Mesenchymal stem cell (in vitro differentiated cells and primary cell): Measurements from ENCODE around the gene CDC5L.

Source experiments
- DNase-seq: peaks from one replicate; pipeline ENCODE4 v3.0.0-alpha.2; 2013
- H2AFZ ChIP-seq: one replicate; pipeline ENCODE4 v1.6.1; 2013; ENCODE audit warnings: low read depth, mild to moderate bottlenecking, control low read depth, inconsistent platforms, low read length, moderate library complexity
- H2AK5ac ChIP-seq: 2 replicates; pipeline ENCODE4 v1.6.1; 2013; ENCODE audit warnings: low read length, moderate library complexity, mild to moderate bottlenecking, inconsistent platforms; ENCODE audit not compliant: severe bottlenecking
- H2BK120ac ChIP-seq: one replicate; pipeline ENCODE4 v1.6.1; 2013; ENCODE audit warnings: low read depth, mild to moderate bottlenecking, inconsistent platforms, low read length, moderate library complexity
- H2BK12ac ChIP-seq, 2 experiments: one replicate each; pipeline ENCODE4 v1.6.1; 2013; ENCODE audit warnings: inconsistent platforms in 2 of 2, low read length in 2 of 2, mild to moderate bottlenecking in 2 of 2, moderate library complexity in 2 of 2, control low read depth in 1 of 2
- H2BK15ac ChIP-seq: one replicate; pipeline ENCODE4 v1.6.1; 2013; ENCODE audit warnings: mild to moderate bottlenecking, low read depth, inconsistent platforms; ENCODE audit not compliant: poor library complexity, severe bottlenecking
- H2BK5ac ChIP-seq: 2 replicates; pipeline ENCODE4 v1.6.1; 2013; ENCODE audit warnings: low read depth, mild to moderate bottlenecking, low read length, control low read depth, inconsistent platforms; ENCODE audit not compliant: poor library complexity, severe bottlenecking
- H3K14ac ChIP-seq, 2 experiments: one replicate each; pipeline ENCODE4 v1.6.1; 2013; ENCODE audit warnings: inconsistent platforms in 2 of 2, low read length in 2 of 2, control low read depth in 1 of 2, mild to moderate bottlenecking in 1 of 2, moderate library complexity in 1 of 2
- H3K18ac ChIP-seq, 2 experiments: one replicate each; pipeline ENCODE4 v1.6.1; 2013; ENCODE audit warnings: inconsistent platforms in 2 of 2, low read length in 2 of 2, control low read depth in 1 of 2, low read depth in 1 of 2, mild to moderate bottlenecking in 1 of 2
- H3K23ac ChIP-seq, 2 experiments: one replicate each; pipeline ENCODE4 v1.6.1; 2013; ENCODE audit warnings: inconsistent platforms in 2 of 2, low read length in 2 of 2, mild to moderate bottlenecking in 2 of 2, moderate library complexity in 2 of 2, control low read depth in 1 of 2
- H3K27ac ChIP-seq: 2 replicates; pipeline ENCODE4 v1.5.1; 2013; ENCODE audit warnings: mild to moderate bottlenecking, moderate library complexity, low read length, control low read depth, inconsistent platforms; ENCODE audit not compliant: poor library complexity, severe bottlenecking
- H3K27me3 ChIP-seq, 2 experiments: 2 replicates each; pipeline versions ENCODE4 v1.6.1 to v1.7.0; 2013; ENCODE audit warnings: low read length in 2 of 2, mild to moderate bottlenecking in 2 of 2, moderate library complexity in 2 of 2, control low read depth in 1 of 2, inconsistent platforms in 1 of 2; ENCODE audit not compliant: control insufficient read depth in 1 of 2, insufficient read depth in 1 of 2
- H3K36me3 ChIP-seq, 2 experiments: 2 replicates each; pipeline versions ENCODE4 v1.6.1 to v1.7.0; 2013; ENCODE audit warnings: low read length in 2 of 2, control low read depth in 1 of 2, inconsistent platforms in 1 of 2, low read depth in 1 of 2, mild to moderate bottlenecking in 1 of 2; ENCODE audit not compliant: insufficient read depth in 2 of 2, control insufficient read depth in 1 of 2
- H3K4ac ChIP-seq, 2 experiments: one replicate each; pipeline ENCODE4 v1.6.1; 2013; ENCODE audit warnings: inconsistent platforms in 2 of 2, low read length in 2 of 2, mild to moderate bottlenecking in 2 of 2, moderate library complexity in 2 of 2, control low read depth in 1 of 2, low read depth in 1 of 2
- H3K4me1 ChIP-seq: 2 replicates; pipeline ENCODE4 v1.6.1; 2013; ENCODE audit warnings: low read depth, low read length, control low read depth; ENCODE audit not compliant: control insufficient read depth, insufficient read depth
- H3K4me2 ChIP-seq: 2 replicates; pipeline ENCODE4 v1.6.1; 2013; ENCODE audit warnings: low read length, mild to moderate bottlenecking, inconsistent platforms; ENCODE audit not compliant: poor library complexity, severe bottlenecking
- H3K4me3 ChIP-seq, 2 experiments: 2 replicates each; pipeline versions ENCODE4 v1.5.1 to v1.7.0; 2013; ENCODE audit warnings: low read length in 2 of 2, mild to moderate bottlenecking in 2 of 2, control low read depth in 1 of 2, low read depth in 1 of 2; ENCODE audit not compliant: insufficient read depth in 1 of 2
- H3K79me1 ChIP-seq: replicated peaks from 2 replicates; pipeline ENCODE4 v1.6.1; 2013; ENCODE audit warnings: mild to moderate bottlenecking, control low read depth, low read length, inconsistent platforms; ENCODE audit not compliant: poor library complexity, severe bottlenecking
- H3K9ac ChIP-seq: 2 replicates; pipeline ENCODE4 v1.7.0; 2013; ENCODE audit warnings: mild to moderate bottlenecking, low read length, moderate library complexity
- H3K9me3 ChIP-seq: 2 replicates; pipeline ENCODE4 v1.7.0; 2013; ENCODE audit warnings: mild to moderate bottlenecking, low read length; ENCODE audit not compliant: control insufficient read depth
- H4K8ac ChIP-seq: one replicate; pipeline ENCODE4 v1.6.1; 2013; ENCODE audit warnings: inconsistent platforms, mild to moderate bottlenecking, low read length, moderate library complexity
- H4K91ac ChIP-seq: one replicate; pipeline ENCODE4 v1.6.1; 2013; ENCODE audit warnings: mild to moderate bottlenecking, low read length, inconsistent platforms
- WGBS: methylation state at CpG from one replicate; pipeline ENCODE4 v1.1.7; 2013; ENCODE audit warnings: mixed read lengths; 5-methylcytosine and 5-hydroxymethylcytosine counted together

CDC5L gene

GRCh38 chr6:44496665-44497369 is 109.3 kb downstream of the CDC5L start:
- H2BK15ac ChIP-seq, result no peak overlapping the region
- no peak overlapping the region for H3K4ac ChIP-seq
- no peak overlapping the region for H3K4me3 ChIP-seq
- no peaks in the 10 kb centered on the region for H3K36me3 ChIP-seq
- no peak overlapping the region for H4K91ac ChIP-seq
- no peak overlapping the region for H3K18ac ChIP-seq
- H2BK120ac ChIP-seq, result no peak overlapping the region
- WGBS, result 76% methylated on average over 9 of the region's 9 CpGs
- H2BK12ac ChIP-seq, result no peak overlapping the region
- peaks cover 0 to 23% of the 10 kb centered on the region in 2 experiments for H3K27me3 ChIP-seq
- H2BK5ac ChIP-seq, result no peak overlapping the region
- H3K23ac ChIP-seq, result no peak overlapping the region
- H2AK5ac ChIP-seq, result no peak overlapping the region
- no peak overlapping the region for H2AFZ ChIP-seq
- no peaks in the 10 kb centered on the region for H3K4me1 ChIP-seq
- no peak overlapping the region for H3K27ac ChIP-seq
- H3K9me3 ChIP-seq, result peaks cover 6% of the 10 kb centered on the region
- H3K9ac ChIP-seq, result no peak overlapping the region
- no peak for DNase-seq
- H3K79me1 ChIP-seq, result no peaks in the 10 kb centered on the region
- no peak overlapping the region for H4K8ac ChIP-seq
- no peak overlapping the region for H3K4me2 ChIP-seq
- H3K14ac ChIP-seq, result no peak overlapping the region

DNA sequence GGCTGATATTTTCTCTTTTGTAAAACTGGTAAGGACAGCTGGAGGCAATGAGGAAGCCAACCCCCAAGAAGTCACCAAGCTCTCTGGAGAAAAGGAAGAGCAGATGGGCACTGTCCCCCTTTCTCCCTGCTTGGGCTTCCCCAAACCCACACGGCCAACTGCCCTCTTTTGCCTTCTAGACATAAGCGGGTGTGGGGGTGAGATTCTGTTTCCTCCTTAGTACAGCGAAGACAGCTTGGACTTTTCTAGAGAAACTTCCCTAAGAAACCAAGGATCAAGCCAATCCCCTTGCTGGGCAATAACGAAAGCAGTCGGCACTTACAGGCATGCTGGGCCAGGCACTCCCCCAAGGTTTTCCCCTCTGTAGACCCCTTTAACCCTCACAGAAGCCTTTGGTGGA is 110.3 kb downstream of the CDC5L start:
- peaks cover 6% of the 10 kb centered on the region for H3K9me3 ChIP-seq
- peaks cover 7 to 30% of the 10 kb centered on the region in 2 experiments for H3K27me3 ChIP-seq
- no peaks in the 10 kb centered on the region for H3K79me1 ChIP-seq
- H3K18ac ChIP-seq, result no peak overlapping the region
- no peak overlapping the region for H2BK12ac ChIP-seq
- H4K91ac ChIP-seq, result no peak overlapping the region
- H3K14ac ChIP-seq, result no peak overlapping the region
- no peak overlapping the region for H2AFZ ChIP-seq
- WGBS, result 81% methylated on average over 5 of the region's 5 CpGs
- no peak overlapping the region for H3K4me2 ChIP-seq
- no peak overlapping the region for H2BK15ac ChIP-seq
- H3K27ac ChIP-seq, result no peak overlapping the region
- H3K4ac ChIP-seq, result no peak overlapping the region
- H2BK5ac ChIP-seq, result no peak overlapping the region
- H3K4me3 ChIP-seq, result no peak overlapping the region
- H2BK120ac ChIP-seq, result no peak overlapping the region
- H4K8ac ChIP-seq, result no peak overlapping the region
- no peaks in the 10 kb centered on the region for H3K36me3 ChIP-seq
- H2AK5ac ChIP-seq, result no peak overlapping the region
- no peaks in the 10 kb centered on the region for H3K4me1 ChIP-seq
- no peak for DNase-seq
- no peak overlapping the region for H3K23ac ChIP-seq
- H3K9ac ChIP-seq, result no peak overlapping the region

DNA sequence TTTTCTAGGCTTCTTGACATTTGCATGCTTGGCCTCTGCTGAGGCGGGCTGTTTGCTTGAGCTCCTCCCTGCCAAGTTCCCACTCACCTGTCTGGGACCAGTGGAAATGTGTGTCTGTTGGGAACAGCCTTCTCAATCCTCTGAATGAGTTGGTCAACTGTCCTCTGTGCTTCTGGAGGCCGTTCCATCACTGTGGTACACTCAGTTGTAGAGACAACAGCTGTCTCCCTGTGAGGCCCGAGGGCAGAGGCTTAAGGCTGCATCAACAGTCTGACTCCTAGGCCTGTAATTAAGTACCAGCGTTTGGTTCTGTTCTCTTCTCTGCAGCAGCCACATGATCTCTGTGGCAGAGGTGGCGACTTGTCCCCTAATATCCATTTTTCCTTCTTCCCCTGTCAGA is 110.9 kb downstream of the CDC5L start:
- H3K14ac ChIP-seq, result no peak overlapping the region
- DNase-seq, result no peak

GRCh38 chr6:44499609-44500008 is 112.1 kb downstream of the CDC5L start:
- Histone ChIP-seq H3K36me3 (no peaks in the 10 kb centered on the region), H2AK5ac (no peak overlapping the region), H3K9me3 (peaks cover 6% of the 10 kb centered on the region), H2BK120ac (no peak overlapping the region), H2BK15ac (no peak overlapping the region), H3K14ac (no peak overlapping the region), H3K27me3 (peaks cover 7 to 41% of the 10 kb centered on the region in 2 experiments), H3K27ac (no peak overlapping the region), H2BK12ac (no peak overlapping the region), H3K4ac (no peak overlapping the region), H3K4me2 (no peak overlapping the region), H3K4me3 (no peak overlapping the region), H3K4me1 (no peaks in the 10 kb centered on the region), H4K8ac (no peak overlapping the region), H3K9ac (no peak overlapping the region), H3K23ac (no peak overlapping the region), H2BK5ac (no peak overlapping the region), H2AFZ (no peak overlapping the region), H4K91ac (no peak overlapping the region), H3K18ac (no peak overlapping the region), H3K79me1 (no peaks in the 10 kb centered on the region)
- DNase-seq, result no peak
- WGBS, result 80% methylated on average over 5 of the region's 5 CpGs

More for the DNA sequence above, 110.9 kb downstream of the CDC5L start:
- Histone ChIP-seq H3K27ac (no peak overlapping the region), H3K36me3 (no peaks in the 10 kb centered on the region), H3K23ac (no peak overlapping the region), H3K4me2 (no peak overlapping the region), H2AK5ac (no peak overlapping the region), H2BK15ac (no peak overlapping the region), H2AFZ (no peak overlapping the region), H3K4me3 (no peak overlapping the region), H3K18ac (no peak overlapping the region), H3K4ac (no peak overlapping the region), H3K9ac (no peak overlapping the region), H4K8ac (no peak overlapping the region), H3K4me1 (no peaks in the 10 kb centered on the region), H2BK120ac (no peak overlapping the region), H2BK5ac (no peak overlapping the region), H2BK12ac (no peak overlapping the region), H3K27me3 (peaks cover 7 to 35% of the 10 kb centered on the region in 2 experiments), H3K9me3 (peaks cover 6% of the 10 kb centered on the region), H4K91ac (no peak overlapping the region), H3K79me1 (no peaks in the 10 kb centered on the region)
- WGBS, result 88% methylated on average over 5 of the region's 5 CpGs
